Karpas-422 (cell line): ENCODE data around the gene CEP57. TPM values are rescaled to one million over a fixed set of nuclear protein-coding genes. Genes with fewer than 3 reads are reported as not detected.

Experiments used
- DNase-seq: peaks from one replicate; pipeline ENCODE4 v3.0.0-alpha.2; 2015
- H2AFZ ChIP-seq: fragments of 200-600 bp; sonication (generic); 2 replicates; pipeline ENCODE4 v1.6.1; 2014; ENCODE audit warnings: antibody characterized with exemption, low read length, mixed read lengths
- H3K27ac ChIP-seq: fragments of 200-600 bp; sonication (generic); 2 replicates; pipeline ENCODE4 v1.5.1; 2014; ENCODE audit warnings: mild to moderate bottlenecking, low read length, moderate library complexity
- H3K27me3 ChIP-seq: fragments of 200-600 bp; sonication (generic); 2 replicates; pipeline ENCODE4 v1.6.1; 2014; ENCODE audit warnings: low read length, mixed read lengths
- H3K36me3 ChIP-seq: fragments of 200-600 bp; sonication (generic); 2 replicates; pipeline ENCODE4 v1.6.1; 2014; ENCODE audit warnings: low read length, mixed read lengths; ENCODE audit not compliant: insufficient read depth
- H3K4me1 ChIP-seq: fragments of 200-600 bp; sonication (generic); 2 replicates; pipeline ENCODE4 v1.6.1; 2014; ENCODE audit warnings: mild to moderate bottlenecking, low read length, mixed read lengths
- H3K4me2 ChIP-seq: fragments of 200-600 bp; sonication (generic); 2 replicates; pipeline ENCODE4 v1.6.1; 2014; ENCODE audit warnings: low read length, low read depth, mild to moderate bottlenecking; ENCODE audit not compliant: poor library complexity, severe bottlenecking
- H3K4me3 ChIP-seq: fragments of 200-600 bp; sonication (generic); 2 replicates; pipeline ENCODE4 v1.5.1; 2014; ENCODE audit warnings: mild to moderate bottlenecking, antibody characterized with exemption, low read length, mixed read lengths
- H3K79me2 ChIP-seq: fragments of 200-600 bp; sonication (generic); 2 replicates; pipeline ENCODE4 v1.6.1; 2014; ENCODE audit warnings: mild to moderate bottlenecking, low read length, mixed read lengths
- H3K9ac ChIP-seq: fragments of 200-600 bp; sonication (generic); 2 replicates; pipeline ENCODE4 v1.6.0; 2014; ENCODE audit warnings: low read length
- H3K9me2 ChIP-seq: fragments of 200-600 bp; sonication (generic), shearing (Covaris generic); replicated peaks from 2 replicates; pipeline ENCODE4 v1.6.0; 2014; ENCODE audit warnings: mild to moderate bottlenecking, low read length, moderate library complexity; ENCODE audit not compliant: insufficient read depth
- H3K9me3 ChIP-seq: fragments of 300-700, 200-600 bp; sonication (generic); 2 replicates; pipeline ENCODE4 v1.6.1; 2014; ENCODE audit warnings: low read length, mixed read lengths
- H4K20me1 ChIP-seq: fragments of 200-600 bp; sonication (generic); 2 replicates; pipeline ENCODE4 v1.6.1; 2014; ENCODE audit warnings: mild to moderate bottlenecking, antibody characterized with exemption, low read length, low read depth; ENCODE audit not compliant: insufficient read depth
- total RNA-seq: library from RNA; depleted of rRNA; stranded (reverse); fragments of >200 nt; shearing (Covaris generic); gene quantifications from 2 replicates; pipeline ENCODE4 v1.2.3, GENCODE V29; 2014; ENCODE audit warnings: low replicate concordance

Gene CEP57
- total RNA-seq, 1 experiment from 2014 or later: 190 TPM

DNA sequence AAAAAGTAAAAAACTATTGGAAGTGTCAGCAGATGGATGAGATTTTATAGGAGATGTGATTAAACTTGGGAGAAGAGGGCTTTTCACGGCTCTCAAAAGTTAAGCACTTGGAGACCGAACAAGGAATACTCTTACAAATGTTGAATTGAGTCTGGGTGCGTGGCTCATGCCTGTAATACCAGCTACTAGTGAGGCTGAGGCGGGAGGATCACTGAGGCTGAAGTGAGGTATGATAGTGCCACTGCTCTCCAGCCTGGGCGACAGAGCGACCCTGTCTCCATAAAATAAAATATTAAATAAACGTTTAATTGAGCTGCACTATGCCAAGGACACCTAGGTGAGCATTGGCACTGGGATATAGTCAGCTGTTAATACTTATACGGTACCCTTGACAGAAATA, 1.9 kb downstream of the CEP57 start:
- Histone ChIP-seq H3K9me3 (no peaks in the 10 kb centered on the region), H3K9me2 (no peaks in the 10 kb centered on the region), H3K4me3 (peak overlapping the region; percentile 73), H3K27me3 (no peaks in the 10 kb centered on the region), H2AFZ (no peak overlapping the region), H3K4me2 (peak overlapping the region; percentile 77), H3K27ac (no peak overlapping the region), H3K4me1 (peaks cover 41% of the 10 kb centered on the region), H3K36me3 (peaks cover 29% of the 10 kb centered on the region), H3K79me2 (peaks cover 89% of the 10 kb centered on the region), H4K20me1 (peaks cover 20% of the 10 kb centered on the region), H3K9ac (peak overlapping the region; percentile 90)
- no peak for DNase-seq

DNA sequence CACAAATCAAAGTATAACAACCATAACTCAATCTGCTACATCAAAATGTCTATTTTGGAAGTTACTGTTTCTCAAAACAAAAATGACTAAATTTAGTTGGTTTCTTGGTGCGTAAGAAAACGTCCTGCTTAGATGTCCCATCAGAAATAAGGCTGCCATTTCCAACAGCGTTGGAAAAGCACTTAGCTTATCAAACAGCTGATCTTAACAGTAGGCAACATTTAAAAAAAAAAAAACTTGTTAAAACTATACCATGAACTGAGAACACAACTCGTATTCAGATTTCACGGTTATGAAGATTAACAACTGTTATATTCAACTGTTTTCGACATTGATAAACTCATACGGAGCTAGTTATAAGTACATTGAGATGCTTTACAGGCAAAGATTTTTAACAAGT, 2.4 kb downstream of the CEP57 start:
- H3K79me2 ChIP-seq: peaks cover 89% of the 10 kb centered on the region
- peaks cover 24% of the 10 kb centered on the region for H3K36me3 ChIP-seq
- DNase-seq: no peak
- H2AFZ ChIP-seq: no peak overlapping the region
- H3K4me1 ChIP-seq: peaks cover 43% of the 10 kb centered on the region
- peak overlapping the region; percentile 77 for H3K4me2 ChIP-seq
- no peaks in the 10 kb centered on the region for H3K9me3 ChIP-seq
- peak overlapping the region; percentile 73 for H3K4me3 ChIP-seq
- peak overlapping the region; percentile 90; the same call in 1 of the 2 replicates for H3K9ac ChIP-seq
- H3K9me2 ChIP-seq: no peaks in the 10 kb centered on the region
- H3K27me3 ChIP-seq: no peaks in the 10 kb centered on the region
- peaks cover 20% of the 10 kb centered on the region for H4K20me1 ChIP-seq
- H3K27ac ChIP-seq: no peak overlapping the region

DNA sequence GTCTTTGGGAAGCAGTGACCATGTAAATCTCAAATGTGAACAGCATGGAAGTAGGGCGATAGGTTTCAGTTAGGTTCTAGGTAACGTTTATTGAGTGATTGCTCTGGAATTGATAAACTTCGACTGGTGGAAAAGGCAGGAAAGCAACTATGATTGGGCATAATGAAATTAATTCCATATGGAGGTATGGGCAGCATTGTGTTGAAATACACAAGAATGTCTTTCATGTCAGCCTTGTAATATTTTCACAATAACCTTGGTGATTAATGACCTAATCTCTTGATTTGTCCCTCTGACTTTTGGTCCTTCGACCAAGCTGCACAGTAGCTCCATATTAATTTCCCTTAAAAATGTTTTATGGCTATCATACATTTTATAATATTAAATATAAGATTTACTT, 2.8 kb downstream of the CEP57 start:
- no peak overlapping the region for H2AFZ ChIP-seq
- peaks cover 39% of the 10 kb centered on the region for H3K4me1 ChIP-seq
- peak overlapping the region; percentile 77 for H3K4me2 ChIP-seq
- H3K79me2 ChIP-seq: peaks cover 89% of the 10 kb centered on the region
- no peaks in the 10 kb centered on the region for H3K9me3 ChIP-seq
- DNase-seq: no peak
- no peaks in the 10 kb centered on the region for H3K9me2 ChIP-seq
- peak overlapping the region; percentile 73 for H3K4me3 ChIP-seq
- peaks cover 19% of the 10 kb centered on the region; the same call in 1 of the 2 replicates for H3K36me3 ChIP-seq
- H3K9ac ChIP-seq: no peak overlapping the region
- no peaks in the 10 kb centered on the region for H3K27me3 ChIP-seq
- H3K27ac ChIP-seq: no peak overlapping the region
- peaks cover 19% of the 10 kb centered on the region for H4K20me1 ChIP-seq

DNA sequence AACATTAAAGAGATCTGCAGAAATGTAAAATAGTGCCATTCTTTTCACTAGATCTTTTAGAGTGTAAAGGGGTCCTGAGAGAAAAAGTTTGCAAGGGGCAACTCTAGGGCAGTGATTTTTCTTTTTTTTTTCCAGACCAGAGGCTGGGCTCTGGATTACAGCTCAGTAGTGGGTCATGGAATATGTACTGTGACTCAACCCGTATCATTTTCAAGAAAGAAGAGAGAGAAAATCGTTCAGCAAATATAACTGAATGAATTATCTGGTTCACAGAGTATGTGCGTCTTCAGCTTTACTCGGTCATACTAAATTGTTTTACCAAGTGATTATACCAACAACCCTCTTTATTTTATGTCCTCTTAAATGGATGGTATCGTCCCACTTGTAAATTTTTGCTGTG, 3.8 kb downstream of the CEP57 start:
- no peaks in the 10 kb centered on the region for H3K27me3 ChIP-seq
- H3K9me3 ChIP-seq: no peaks in the 10 kb centered on the region
- peaks cover 22% of the 10 kb centered on the region for H3K36me3 ChIP-seq
- no peaks in the 10 kb centered on the region for H3K9me2 ChIP-seq
- peaks cover 37% of the 10 kb centered on the region for H3K4me1 ChIP-seq
- DNase-seq: no peak
- no peak overlapping the region for H3K9ac ChIP-seq
- H3K4me2 ChIP-seq: peak overlapping the region; percentile 1
- H3K4me3 ChIP-seq: no peak overlapping the region
- no peak overlapping the region for H2AFZ ChIP-seq
- no peak overlapping the region for H3K27ac ChIP-seq
- H3K79me2 ChIP-seq: peaks cover 89% of the 10 kb centered on the region
- peaks cover 10% of the 10 kb centered on the region for H4K20me1 ChIP-seq

DNA sequence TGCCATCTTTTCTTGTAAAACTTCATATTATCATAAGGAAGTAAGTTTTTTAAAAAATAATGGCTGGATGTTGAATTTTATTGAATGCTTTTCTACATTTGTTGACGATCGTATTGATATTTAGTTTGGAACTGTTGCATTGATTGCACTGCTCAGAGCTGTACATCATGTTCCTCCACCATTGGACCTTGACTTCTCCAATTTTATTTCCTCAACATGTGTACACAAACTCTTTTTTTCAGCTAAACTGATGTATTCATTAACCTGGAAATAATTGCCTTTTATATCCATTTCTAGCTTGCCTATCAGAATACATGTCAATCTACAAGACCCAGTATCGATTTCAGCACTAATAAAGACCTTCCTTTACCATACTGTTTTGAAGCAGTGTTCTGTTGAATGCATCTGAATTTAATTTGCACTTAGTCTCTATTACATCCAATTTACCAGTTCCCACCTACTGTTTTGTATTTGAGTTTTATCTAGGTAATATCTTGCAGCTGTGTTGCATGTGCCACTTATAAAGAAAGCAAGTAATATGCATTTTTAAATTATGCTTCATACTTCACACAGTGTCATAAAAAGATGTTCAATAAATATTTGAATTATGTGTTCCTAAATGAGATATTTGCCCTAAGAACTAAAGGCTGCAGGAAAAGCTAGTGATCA, 5.5 kb downstream of the CEP57 start:
- Histone ChIP-seq H3K4me3 (no peak overlapping the region), H3K27me3 (no peaks in the 10 kb centered on the region), H3K9me2 (no peaks in the 10 kb centered on the region), H3K27ac (no peak overlapping the region), H3K4me2 (no peak overlapping the region), H2AFZ (no peak overlapping the region), H3K4me1 (peaks cover 37% of the 10 kb centered on the region), H3K9me3 (no peaks in the 10 kb centered on the region), H3K36me3 (peaks cover 36% of the 10 kb centered on the region), H3K9ac (no peak overlapping the region), H3K79me2 (peaks cover 99% of the 10 kb centered on the region), H4K20me1 (peaks cover 9% of the 10 kb centered on the region)
- DNase-seq: no peak

DNA sequence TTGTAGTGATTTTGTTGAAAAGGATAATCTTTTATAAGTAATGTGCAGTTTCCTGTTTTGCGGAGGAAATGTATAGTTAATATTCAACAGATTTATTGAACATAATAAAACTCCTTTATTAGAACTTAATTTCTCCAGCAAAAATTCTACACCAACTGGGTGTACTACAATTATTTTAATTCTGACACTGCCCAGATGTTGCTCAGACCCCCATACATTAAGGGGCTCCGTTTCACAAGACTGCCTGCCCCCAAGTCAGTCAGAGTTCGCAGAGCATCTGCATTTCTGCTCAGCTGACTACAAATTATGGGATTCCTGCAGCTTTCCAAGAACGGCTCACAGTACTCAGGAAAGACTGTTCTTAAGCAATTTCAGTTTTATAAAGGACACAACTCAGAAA, 6.2 kb downstream of the CEP57 start:
- peaks cover 9% of the 10 kb centered on the region for H4K20me1 ChIP-seq
- H3K9me3 ChIP-seq: no peaks in the 10 kb centered on the region
- no peak for DNase-seq
- H3K9ac ChIP-seq: no peak overlapping the region
- H3K79me2 ChIP-seq: peaks cover 97% of the 10 kb centered on the region
- H3K4me2 ChIP-seq: no peak overlapping the region
- H2AFZ ChIP-seq: no peak overlapping the region
- peaks cover 44% of the 10 kb centered on the region for H3K36me3 ChIP-seq
- H3K9me2 ChIP-seq: no peaks in the 10 kb centered on the region
- peaks cover 37% of the 10 kb centered on the region for H3K4me1 ChIP-seq
- no peak overlapping the region for H3K27ac ChIP-seq
- no peak overlapping the region for H3K4me3 ChIP-seq
- H3K27me3 ChIP-seq: no peaks in the 10 kb centered on the region

DNA sequence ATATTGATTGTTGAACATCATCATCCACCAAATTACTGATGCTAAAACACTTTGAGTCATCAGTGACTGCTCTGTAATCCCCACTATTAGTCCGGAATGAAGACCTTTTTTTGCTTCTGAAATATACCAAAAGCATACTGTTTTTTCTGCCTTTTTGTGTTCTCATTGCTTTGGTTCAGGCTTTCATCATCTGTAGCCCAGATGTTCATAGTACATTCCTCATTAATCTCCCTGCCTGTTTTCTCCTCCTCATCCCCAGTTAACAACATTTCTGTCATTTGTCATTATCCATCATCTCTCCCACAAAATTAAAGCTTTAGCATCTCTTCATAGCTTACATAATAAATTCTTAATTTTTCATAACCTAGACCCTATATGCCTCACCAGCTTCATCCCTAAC, 9.2 kb downstream of the CEP57 start:
- Histone ChIP-seq H3K9ac (no peak overlapping the region), H3K27ac (no peak overlapping the region), H3K9me2 (no peaks in the 10 kb centered on the region), H3K79me2 (peaks cover 93% of the 10 kb centered on the region), H3K4me2 (no peak overlapping the region), H3K36me3 (peaks cover 64% of the 10 kb centered on the region), H3K4me1 (peaks cover 10% of the 10 kb centered on the region), H3K9me3 (no peaks in the 10 kb centered on the region), H2AFZ (no peak overlapping the region), H3K27me3 (no peaks in the 10 kb centered on the region), H4K20me1 (no peaks in the 10 kb centered on the region), H3K4me3 (no peak overlapping the region)
- DNase-seq: no peak

DNA sequence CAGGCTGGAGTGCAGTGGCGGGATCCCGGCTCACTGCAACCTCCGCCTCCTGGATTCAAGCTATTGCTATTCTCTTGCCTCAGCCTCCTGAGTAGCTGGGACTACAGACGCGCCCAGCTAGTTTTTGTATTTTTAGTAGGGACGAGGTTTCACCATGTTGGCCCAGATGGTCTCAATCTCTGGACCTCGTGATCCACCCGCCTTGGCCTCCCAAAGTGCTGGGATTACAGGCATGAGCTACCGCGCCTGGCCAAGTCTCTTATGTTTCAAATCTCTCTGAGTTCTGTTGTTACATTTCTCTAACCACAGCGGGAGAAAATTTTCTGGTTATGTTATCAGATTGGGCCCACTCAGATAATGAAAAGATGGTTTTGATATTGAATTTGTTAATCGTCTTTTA, 10.1 kb downstream of the CEP57 start:
- Histone ChIP-seq H3K9me3 (no peaks in the 10 kb centered on the region), H3K4me3 (no peak overlapping the region), H4K20me1 (no peaks in the 10 kb centered on the region), H3K27me3 (no peaks in the 10 kb centered on the region), H3K9ac (no peak overlapping the region), H3K4me2 (no peak overlapping the region), H3K79me2 (peaks cover 92% of the 10 kb centered on the region), H2AFZ (no peak overlapping the region), H3K4me1 (peaks cover 7% of the 10 kb centered on the region), H3K27ac (no peak overlapping the region), H3K9me2 (no peaks in the 10 kb centered on the region), H3K36me3 (peaks cover 73% of the 10 kb centered on the region)
- no peak for DNase-seq
